GM12892 (cell line): ENCODE data around the gene SYT2.
A peak's percentile ranks its signal among the peaks of the same experiment; 100 is the strongest.

ENCODE experiments used
- DNase-seq: peaks from one replicate; pipeline ENCODE4 v3.0.0; 2011; ENCODE audit not compliant: insufficient read length
- FAIRE-seq: peaks from 2 replicates; lab custom pipeline; 2011; peaks lifted over from hg19 to GRCh38; lab: Jason Lieb, UNC
- POLR2A ChIP-seq: IDR thresholded peaks from 2 replicates; pipeline ENCODE4 v1.6.1; 2011; ENCODE audit warnings: low read depth, low read length, control low read depth
- POLR2AphosphoS5 ChIP-seq: IDR thresholded peaks from 2 replicates; pipeline ENCODE4 v1.6.1; 2011; ENCODE audit warnings: low read depth, low read length, control low read depth
- TAF1 ChIP-seq: IDR thresholded peaks from 2 replicates; pipeline ENCODE4 v1.6.1; 2011; ENCODE audit warnings: low read depth, mild to moderate bottlenecking, control low read depth, low read length, borderline replicate concordance

Gene SYT2

GRCh38 chr1:202575918-202576653, 134.2 kb downstream of the SYT2 start:
- FAIRE-seq (no peak), DNase-seq (no peak)
- TF ChIP-seq POLR2A (no peak), TAF1 (no peak), POLR2AphosphoS5 (no peak)

GRCh38 chr1:202572867-202573266, 137.4 kb downstream of the SYT2 start:
- DNase-seq: no peak
- FAIRE-seq: no peak
- TF ChIP-seq POLR2A (no peak), TAF1 (no peak)

GRCh38 chr1:202571719-202572339, 138.4 kb downstream of the SYT2 start:
- DNase-seq (no peak), FAIRE-seq (peak; percentile 24)
- TF ChIP-seq POLR2AphosphoS5 (no peak), TAF1 (no peak), POLR2A (no peak)

- TF ChIP-seq TAF1 (no peak), POLR2A (no peak), POLR2AphosphoS5 (no peak)
- DNase-seq (no peak), FAIRE-seq (no peak)
Measured at GRCh38 chr1:202569393-202570322, 140.6 kb downstream of the SYT2 start.

- FAIRE-seq (no peak), DNase-seq (no peak)
- TF ChIP-seq POLR2A: no peak
- no peak for TF ChIP-seq POLR2AphosphoS5
- TF ChIP-seq TAF1: no peak
Measured at GRCh38 chr1:202568826-202569225, 141.4 kb downstream of the SYT2 start.

- TF ChIP-seq POLR2A (no peak), TAF1 (no peak), POLR2AphosphoS5 (no peak)
- FAIRE-seq: no peak
- no peak for DNase-seq
Measured at GRCh38 chr1:202568410-202568809, 141.8 kb downstream of the SYT2 start.

GRCh38 chr1:202567738-202568137, 142.5 kb downstream of the SYT2 start:
- no peak for TF ChIP-seq POLR2A
- TF ChIP-seq TAF1: no peak
- TF ChIP-seq POLR2AphosphoS5: no peak
- FAIRE-seq (no peak), DNase-seq (no peak)

- TF ChIP-seq POLR2A (no peak), POLR2AphosphoS5 (no peak), TAF1 (no peak)
- DNase-seq (no peak), FAIRE-seq (peak; percentile 80)
Measured at GRCh38 chr1:202565890-202566602, 144.2 kb downstream of the SYT2 start.

GRCh38 chr1:202564958-202565495, 145.2 kb downstream of the SYT2 start:
- TF ChIP-seq POLR2A: no peak
- no peak for TF ChIP-seq POLR2AphosphoS5
- FAIRE-seq (no peak), DNase-seq (no peak)

- no peak for FAIRE-seq
- DNase-seq: no peak
- TF ChIP-seq POLR2A (no peak), TAF1 (no peak), POLR2AphosphoS5 (no peak)
Measured at GRCh38 chr1:202563818-202564217, 146.4 kb downstream of the SYT2 start.
